Measurements from ENCODE around the gene CPTP.

The CPTP gene

DNA sequence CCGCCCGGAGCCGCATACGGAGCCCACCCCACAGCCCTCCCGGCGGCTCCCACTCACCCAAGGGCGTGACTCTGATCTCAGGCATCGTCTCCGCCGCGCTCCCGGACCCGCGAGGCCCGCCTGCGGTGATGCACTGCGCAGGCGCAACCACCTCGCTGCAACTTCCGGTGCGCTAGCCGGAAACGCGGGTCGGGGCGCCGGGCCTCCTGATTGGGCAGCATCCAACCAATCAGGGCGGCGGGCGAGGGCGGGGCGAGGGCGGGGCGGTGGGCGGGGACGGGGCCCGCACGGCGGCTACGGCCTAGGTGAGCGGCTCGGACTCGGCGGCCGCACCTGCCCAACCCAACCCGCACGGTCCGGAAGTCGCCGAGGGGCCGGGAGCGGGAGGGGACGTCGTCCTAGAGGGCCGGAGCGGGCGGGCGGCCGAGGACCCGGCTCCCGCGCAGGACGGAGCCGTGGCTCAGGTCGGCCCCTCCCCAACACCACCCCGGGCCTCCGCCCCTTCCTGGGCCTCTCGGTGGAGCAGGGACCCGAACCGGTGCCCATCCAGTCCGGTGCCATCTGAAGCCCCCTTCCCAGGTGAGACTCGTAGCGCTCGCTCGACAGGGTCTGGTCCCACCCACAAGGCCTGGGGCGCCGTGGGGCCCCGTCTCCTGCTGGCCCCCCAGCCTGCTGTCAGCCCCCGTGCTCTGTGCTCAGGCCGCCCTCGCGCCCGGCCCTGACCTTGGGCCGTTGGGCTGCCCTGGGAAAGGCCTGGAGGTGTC, at the start of gene CPTP, which contains the start of gene INTS11:
Gene CPTP, plus strand, starts transcription at position 279 of the 764 bp plus-strand sequence. CDS start 2,109 bp downstream, outside the sequence.
Gene INTS11, minus strand, starts transcription at position 137 of the 764 bp plus-strand sequence. Its CDS starts 52 bp downstream, at position 85.
- in situ Hi-C loops (cut with HindIII; ENCODE audit: low sequenced_read_pairs): no loop called here

DNA sequence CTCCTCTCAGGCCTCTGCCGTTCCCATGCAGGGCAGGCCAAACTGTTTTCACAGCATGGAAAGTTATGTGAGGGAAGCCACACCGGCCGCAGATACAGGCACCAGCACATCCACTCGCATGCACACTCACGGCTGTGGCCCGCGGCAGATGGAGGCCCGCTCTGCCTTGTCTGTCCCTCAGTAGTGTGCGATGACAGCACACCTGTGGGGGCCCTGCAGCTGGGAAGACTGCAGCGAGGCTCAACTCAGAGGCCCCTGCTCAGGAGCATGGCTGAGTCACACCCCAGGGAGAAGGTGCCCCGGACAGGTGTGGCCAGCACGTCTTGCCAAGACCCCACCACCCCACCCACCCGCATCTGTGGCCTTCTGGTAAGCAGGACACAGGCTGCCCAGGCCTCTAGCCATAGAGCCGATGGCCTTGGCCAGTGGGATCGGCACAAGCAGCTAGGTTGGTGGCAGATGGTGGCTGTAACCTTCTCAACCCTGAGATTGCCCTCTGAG, 49.6 kb upstream of the CPTP start:
- in situ Hi-C loops (cut with HindIII; ENCODE audit: low sequenced_read_pairs): no loop called here

DNA sequence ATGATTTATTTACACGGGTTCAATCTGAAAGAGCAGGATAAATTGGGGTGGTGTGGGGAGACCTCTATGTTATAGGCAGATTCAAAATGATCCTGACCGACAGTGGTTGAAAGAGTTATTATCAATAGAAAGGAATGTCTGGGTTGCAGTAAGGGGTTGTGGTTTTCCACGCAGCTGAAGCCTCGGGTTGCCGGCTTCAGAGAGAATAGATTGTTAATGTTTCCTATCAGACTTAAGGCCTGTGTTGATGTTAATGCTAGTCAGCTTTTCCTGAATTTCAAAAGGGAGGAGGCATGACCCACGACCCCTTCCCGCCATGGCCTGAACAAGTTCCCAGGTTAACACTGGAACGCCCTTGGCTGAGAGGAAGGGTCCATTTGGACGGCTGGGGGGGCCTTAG, 48.8 kb upstream of the CPTP start:
- in situ Hi-C loops (cut with HindIII; ENCODE audit: low sequenced_read_pairs): no loop called here

DNA sequence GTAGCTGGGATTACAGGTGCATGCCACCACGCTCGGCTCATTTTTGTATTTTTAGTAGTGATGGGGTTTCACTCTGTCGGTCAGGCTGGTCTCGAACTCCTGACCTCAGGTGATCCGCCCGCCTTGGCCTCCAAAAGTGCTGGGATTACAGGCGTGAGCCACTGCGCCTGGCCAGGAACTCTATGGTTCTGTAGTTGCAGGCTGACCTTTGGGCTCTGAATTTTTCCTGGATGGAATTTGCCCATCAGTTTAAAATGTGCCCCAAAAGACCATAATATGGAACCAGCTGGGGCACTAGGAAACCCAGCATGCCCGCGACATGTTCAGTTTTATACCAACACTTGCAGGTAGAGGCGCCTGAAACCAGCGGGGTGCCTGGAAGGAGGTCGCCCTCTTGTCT, 46.0 kb upstream of the CPTP start:
- in situ Hi-C loops (cut with HindIII; ENCODE audit: low sequenced_read_pairs): no loop called here

DNA sequence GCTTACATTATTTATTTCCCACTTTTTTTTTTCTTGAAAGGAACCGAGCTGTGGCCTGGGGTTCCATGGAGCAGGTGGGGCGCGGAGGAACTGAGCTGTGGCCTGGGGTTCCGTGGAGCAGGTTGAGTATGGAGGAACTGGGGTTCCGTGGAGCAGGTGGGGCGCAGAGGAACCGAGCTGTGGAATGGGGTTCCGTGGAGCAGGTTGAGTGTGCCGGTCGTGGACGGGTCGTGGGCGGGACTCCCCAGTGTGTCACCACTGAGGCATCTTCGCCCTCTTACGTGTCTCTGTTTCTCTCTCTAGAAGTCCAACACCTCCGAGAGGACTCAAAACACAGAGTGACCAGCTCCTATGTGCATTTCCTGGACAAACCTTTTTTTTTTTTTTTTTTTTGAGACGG, 45.6 kb upstream of the CPTP start:
- in situ Hi-C loops (cut with HindIII; ENCODE audit: low sequenced_read_pairs): no loop called here

DNA sequence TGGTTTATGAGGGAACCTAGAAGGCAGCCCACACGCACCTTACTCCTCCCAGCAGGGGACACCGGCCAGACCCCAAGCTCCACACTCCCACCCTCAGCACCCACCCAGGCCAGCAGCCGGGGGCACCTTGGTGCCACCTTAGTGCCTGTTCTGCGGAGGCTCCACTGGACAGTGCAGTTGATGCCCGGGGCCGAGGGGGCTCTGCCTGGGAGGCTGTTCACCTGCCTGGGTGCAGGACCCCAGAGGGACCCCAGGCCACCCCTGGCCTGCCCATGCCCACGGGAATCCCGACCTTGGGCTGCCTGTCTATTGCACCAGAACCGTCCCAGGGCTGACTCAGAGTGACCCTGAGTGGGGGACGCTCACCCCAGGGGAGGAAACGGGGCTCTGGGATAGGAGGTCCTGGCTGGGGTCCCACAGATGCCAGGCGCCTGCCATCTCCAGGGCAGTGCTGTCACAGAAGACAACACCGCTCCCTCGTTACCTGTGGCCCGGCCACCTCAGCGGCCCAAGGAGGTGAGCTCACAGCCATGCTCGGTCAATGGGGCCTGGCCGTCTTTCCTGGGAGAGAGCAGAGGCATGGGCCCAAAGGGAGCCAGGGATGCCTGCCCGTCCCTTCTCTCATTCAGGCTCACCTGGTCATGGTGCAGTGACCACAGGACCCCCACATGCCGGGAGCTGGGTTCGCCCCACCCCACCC, 43.7 kb upstream of the CPTP start:
- in situ Hi-C loops (cut with HindIII; ENCODE audit: low sequenced_read_pairs): no loop called here

DNA sequence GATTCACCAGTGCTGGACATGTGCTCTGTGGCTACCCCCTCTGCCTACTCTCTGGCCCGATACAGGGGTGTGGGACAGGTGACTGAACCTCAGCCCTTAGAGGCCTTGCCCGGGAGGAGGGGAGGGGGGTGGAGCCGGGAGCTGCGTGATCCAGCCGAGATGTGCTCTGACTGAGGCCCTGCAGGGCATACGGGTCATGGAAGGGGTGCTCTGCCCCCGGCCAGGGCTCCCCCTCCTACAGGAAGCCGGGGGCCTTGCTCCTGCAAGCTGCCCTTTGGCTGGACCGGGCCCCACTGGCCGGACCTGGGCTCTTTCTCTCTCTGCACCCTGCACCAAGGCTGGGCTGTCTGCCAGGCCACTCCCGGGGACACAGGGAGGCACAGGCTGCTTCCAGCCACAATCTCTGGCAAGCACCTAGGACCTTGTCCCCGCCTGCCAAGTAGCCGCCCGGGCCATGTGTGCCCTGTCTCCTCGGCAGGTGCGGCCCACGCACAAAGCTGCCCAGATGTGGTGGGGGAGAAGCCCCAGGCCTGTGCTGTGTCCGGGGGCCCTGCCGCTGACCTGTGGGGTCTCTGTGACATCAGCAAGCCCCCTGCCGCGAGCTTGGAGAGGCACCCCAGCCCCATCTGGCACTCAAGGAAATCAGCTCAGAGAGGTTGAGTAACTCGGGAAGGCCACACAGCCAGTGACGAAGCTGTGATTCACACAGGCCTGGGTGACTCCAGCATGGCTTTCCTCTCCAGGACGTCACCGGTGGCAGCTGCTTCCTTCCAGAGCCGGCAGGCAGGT, 42.9 kb upstream of the CPTP start:
- in situ Hi-C loops (cut with HindIII; ENCODE audit: low sequenced_read_pairs): no loop called here

DNA sequence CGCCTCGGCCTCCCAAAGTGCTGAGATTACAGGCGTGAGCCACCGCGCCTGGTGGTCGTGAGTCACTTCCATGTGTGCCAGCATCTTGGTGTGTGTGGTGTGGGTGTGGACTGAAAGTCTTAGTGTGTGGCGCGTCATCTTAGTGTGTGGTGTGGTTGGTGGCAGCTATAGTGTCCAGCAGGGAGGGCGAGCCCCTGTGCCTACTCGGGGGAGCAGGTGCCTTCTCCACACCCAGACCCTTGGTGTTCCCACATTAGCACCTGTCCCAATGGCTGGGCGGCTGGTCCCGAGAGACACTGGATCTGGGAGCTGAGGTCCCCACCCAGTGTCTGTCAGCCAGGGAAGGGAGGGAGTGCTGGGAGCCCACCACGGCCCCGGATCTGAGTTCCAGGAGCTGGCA, 41.6 kb upstream of the CPTP start:
- in situ Hi-C loops (cut with HindIII; ENCODE audit: low sequenced_read_pairs): no loop called here

DNA sequence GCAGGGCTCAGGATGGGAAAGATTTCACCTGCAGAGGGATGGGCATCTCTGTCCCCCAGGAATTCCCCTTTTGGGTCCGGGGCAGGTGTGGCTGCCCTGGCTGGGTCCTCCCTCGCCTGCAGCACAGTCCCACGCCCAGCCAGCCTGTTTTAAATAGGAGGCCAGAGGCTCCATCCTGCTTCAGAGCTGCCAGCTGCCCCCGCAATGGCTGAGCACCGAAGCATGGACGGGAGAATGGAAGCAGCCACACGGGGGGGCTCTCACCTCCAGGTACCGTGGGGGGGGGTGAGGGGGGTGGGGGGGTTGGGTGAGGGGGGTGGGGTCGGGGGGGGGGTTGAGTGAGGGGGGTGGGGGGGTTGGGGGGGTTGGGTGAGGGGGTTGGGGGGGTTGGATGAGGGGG, 40.8 kb upstream of the CPTP start:
- in situ Hi-C loops (cut with HindIII; ENCODE audit: low sequenced_read_pairs): no loop called here

DNA sequence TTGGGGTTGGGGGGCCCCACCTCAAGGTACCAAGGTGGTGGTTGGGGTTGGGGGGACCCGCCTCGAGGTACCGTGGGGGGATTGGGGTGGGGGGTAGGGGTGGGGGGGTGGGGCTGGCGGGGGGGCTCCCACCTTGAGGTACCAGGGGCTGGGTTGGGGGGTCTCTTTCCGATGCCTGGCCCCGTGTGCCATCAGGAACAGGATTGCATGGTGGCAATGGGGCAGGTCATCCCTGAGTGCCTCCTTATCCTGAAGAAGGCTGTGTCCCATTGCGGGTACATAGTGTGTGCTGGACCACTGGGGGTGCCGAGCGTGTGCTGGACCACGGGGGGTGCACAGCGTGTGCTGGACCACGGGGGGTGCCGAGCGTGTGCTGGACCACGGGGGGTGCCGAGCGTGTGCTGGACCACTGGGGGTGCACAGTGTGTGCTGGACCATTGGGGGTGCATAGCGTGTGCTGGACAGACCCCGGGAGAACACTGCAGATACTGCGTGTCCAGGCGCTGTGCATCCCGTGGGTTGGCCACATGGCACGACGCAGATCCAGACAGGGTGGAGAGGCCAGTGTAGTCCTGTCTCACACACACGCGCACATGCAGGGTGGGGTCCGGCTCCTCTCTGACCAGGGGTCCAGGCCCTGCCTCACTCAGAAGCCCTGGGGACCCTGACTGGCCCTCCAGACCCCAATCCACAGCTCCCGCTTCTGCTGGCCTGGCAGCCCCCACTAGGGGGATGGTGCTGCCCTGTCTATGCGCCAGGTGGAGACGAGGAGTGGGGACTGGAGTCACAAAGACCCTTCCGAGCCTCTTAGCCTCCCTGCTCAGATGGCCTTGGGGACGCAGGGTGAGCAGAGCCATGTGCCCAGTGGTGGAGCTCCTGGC, 40.1 kb upstream of the CPTP start:
- in situ Hi-C loops (cut with HindIII; ENCODE audit: low sequenced_read_pairs): no loop called here

DNA sequence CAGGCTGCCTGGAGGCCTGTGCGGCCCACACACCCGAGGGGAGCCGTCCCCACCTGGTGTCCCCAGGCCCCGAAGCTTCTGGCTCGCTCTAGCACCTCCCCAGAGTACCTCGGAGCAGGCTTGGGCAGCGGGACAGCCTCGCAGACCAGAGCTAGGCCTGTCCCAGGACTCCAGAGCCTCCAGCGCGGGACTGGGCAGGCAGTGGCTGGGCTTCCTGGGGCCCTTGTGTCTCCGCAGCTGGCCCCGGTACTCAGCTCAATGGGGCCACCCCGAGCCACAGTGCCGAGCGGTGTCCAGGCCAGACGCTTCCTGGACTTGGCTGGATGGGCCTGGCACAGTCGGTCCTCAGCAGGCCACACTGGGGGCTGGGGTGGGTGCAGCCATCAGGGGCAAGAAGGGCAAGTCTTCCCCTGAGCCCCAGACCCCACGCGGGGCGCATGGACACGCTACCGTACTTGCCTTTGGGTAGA, 39.5 kb upstream of the CPTP start:
- in situ Hi-C loops (cut with HindIII; ENCODE audit: low sequenced_read_pairs): no loop called here

DNA sequence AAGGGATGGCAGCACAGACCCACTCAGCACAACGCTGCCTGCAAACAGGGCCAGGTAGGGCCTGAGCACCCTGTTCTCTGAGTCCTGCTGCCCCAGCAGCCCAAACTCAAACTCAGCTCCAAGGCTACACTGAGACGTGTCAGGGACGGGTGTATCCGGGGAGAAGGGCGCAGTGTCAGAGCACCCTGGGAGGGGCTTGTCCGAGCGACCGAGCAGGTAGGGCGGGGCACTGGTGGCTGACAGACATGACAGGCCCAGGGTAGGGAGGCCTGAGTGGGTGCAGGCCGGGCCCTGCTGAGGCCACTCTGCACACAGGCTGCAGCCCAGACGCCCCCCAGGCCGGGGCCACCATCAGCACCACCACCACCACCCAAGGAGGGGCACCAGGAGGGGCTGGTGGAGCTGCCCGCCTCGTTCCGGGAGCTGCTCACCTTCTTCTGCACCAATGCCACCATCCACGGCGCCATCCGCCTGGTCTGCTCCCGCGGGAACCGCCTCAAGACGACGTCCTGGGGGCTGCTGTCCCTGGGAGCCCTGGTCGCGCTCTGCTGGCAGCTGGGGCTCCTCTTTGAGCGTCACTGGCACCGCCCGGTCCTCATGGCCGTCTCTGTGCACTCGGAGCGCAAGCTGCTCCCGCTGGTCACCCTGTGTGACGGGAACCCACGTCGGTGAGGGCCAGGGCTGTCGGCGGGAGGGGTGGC, 38.8 kb upstream of the CPTP start:
- in situ Hi-C loops (cut with HindIII; ENCODE audit: low sequenced_read_pairs): no loop called here

DNA sequence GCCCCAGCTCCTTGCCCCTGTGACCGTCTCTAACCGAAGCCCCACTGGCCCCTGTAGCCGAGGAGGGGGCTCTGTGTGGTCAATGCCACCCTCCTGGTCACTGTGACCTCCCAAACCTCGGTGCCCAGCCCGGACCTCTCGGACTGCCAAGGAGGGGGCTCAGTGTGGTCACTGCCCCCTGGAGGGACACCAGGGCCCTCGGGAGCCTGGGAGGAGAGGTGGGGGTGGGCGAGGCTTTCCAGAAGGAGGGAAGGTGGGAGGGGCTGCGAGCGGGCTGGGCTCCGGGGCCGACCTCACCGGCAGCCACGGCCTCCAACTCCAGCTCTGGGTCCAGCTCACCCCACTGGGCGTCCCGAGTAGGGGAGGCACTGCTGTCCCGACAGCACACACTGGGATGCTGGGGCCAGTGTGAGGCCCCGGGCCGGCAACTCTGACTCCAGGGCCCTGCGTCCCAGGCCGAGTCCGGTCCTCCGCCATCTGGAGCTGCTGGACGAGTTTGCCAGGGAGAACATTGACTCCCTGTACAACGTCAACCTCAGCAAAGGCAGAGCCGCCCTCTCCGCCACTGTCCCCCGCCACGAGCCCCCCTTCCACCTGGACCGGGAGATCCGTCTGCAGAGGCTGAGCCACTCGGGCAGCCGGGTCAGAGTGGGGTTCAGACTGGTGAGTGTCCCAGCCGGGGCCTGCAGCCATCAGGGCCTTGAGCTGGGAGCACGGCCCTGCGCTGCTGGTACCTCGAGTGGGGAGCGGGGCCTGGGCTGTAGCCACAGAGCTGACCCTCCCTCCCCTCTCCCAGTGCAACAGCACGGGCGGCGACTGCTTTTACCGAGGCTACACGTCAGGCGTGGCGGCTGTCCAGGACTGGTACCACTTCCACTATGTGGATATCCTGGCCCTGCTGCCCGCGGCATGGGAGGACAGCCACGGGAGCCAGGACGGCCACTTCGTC, 38.0 kb upstream of the CPTP start:
- in situ Hi-C loops (cut with HindIII; ENCODE audit: low sequenced_read_pairs): no loop called here

DNA sequence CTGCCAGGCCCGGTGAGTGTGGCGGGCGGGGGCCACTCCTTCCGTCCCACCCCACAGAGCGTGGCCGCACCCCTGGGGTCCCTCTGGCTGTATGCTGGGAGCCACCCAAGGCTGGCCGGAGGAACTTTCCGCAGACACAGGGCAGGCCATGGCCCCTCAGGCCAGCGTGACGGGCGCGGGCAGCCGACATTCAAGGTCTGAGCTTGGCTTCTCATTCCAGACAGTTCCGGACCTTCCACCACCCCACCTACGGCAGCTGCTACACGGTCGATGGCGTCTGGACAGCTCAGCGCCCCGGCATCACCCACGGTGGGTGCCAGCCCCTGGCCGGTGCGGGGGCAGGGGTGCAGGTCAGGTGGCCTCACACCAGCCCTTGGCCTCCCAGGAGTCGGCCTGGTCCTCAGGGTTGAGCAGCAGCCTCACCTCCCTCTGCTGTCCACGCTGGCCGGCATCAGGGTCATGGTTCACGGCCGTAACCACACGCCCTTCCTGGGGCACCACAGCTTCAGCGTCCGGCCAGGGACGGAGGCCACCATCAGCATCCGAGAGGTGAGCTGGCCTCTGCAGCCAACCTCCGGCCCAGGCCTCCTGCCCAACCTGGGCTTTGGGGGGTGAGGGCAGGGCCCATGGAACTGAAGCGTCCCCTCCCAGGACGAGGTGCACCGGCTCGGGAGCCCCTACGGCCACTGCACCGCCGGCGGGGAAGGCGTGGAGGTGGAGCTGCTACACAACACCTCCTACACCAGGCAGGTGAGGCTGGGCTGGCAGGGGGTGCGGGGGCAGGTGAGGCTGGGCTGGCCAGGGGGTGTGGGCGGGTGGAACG, 37.1 kb upstream of the CPTP start:
- in situ Hi-C loops (cut with HindIII; ENCODE audit: low sequenced_read_pairs): no loop called here

DNA sequence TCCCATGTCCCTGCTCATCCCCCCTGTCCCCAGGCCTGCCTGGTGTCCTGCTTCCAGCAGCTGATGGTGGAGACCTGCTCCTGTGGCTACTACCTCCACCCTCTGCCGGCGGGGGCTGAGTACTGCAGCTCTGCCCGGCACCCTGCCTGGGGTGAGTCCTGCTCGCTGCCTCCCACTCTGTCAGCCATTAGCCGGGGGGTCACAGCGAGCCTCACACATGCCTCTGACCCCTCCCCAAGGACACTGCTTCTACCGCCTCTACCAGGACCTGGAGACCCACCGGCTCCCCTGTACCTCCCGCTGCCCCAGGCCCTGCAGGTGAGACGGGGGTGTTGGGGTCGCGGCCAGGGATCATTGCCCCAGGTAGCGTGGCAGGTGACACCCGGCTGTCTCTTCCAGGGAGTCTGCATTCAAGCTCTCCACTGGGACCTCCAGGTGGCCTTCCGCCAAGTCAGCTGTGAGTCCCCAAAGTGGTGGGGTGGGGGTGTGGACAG, 34.3 kb upstream of the CPTP start:
- in situ Hi-C loops (cut with HindIII; ENCODE audit: low sequenced_read_pairs): no loop called here

DNA sequence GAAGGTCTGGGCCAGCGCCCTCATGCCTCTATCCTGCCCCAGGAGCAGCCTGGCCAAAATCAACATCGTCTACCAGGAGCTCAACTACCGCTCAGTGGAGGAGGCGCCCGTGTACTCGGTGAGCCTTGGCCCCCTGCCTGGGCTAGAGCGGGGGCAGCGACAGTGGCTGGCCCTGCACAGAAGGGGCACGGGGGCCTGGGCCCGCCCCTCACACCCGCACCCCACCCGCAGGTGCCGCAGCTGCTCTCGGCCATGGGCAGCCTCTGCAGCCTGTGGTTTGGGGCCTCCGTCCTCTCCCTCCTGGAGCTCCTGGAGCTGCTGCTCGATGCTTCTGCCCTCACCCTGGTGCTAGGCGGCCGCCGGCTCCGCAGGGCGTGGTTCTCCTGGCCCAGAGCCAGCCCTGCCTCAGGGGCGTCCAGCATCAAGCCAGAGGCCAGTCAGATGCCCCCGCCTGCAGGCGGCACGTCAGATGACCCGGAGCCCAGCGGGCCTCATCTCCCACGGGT, 33.5 kb upstream of the CPTP start:
- in situ Hi-C loops (cut with HindIII; ENCODE audit: low sequenced_read_pairs): no loop called here
